Nephron progenitor cell (in vitro differentiated cells): ENCODE measurements around the gene RECK.

Experiments
- DNase-seq: peaks from one replicate; pipeline ENCODE4 v3.0.0; 2021
- H3K27ac Mint-ChIP-seq: 2 replicates; pipeline ENCODE4 v1.8.0; 2021; ENCODE audit warnings: mild to moderate bottlenecking, moderate library complexity, mixed read lengths
- H3K27me3 Mint-ChIP-seq: 2 replicates; pipeline ENCODE4 v1.8.0; 2021; ENCODE audit warnings: mild to moderate bottlenecking, low read depth, mixed read lengths; ENCODE audit not compliant: poor library complexity
- H3K36me3 Mint-ChIP-seq: 2 replicates; pipeline ENCODE4 v1.8.0; 2021; ENCODE audit warnings: low read depth, mixed read lengths
- H3K4me1 Mint-ChIP-seq: 2 replicates; pipeline ENCODE4 v1.8.0; 2021; ENCODE audit warnings: mixed read lengths
- H3K4me3 Mint-ChIP-seq: 2 replicates; pipeline ENCODE4 v1.8.0; 2021; ENCODE audit warnings: mild to moderate bottlenecking, moderate library complexity, mixed read lengths
- H3K9me3 Mint-ChIP-seq: 2 replicates; pipeline ENCODE4 v1.8.0; 2021; ENCODE audit warnings: mild to moderate bottlenecking, moderate library complexity, mixed read lengths
- TF ChIP-seq, protein P1 (sequence below): fragments of 200-600 bp; sonication (generic); IDR thresholded peaks from 2 replicates; pipeline ENCODE4 v1.5.0; 2021; ENCODE audit warnings: antibody characterized with exemption

RECK gene

GRCh38 chr9:36007852-36008251, 28.9 kb upstream of the RECK start:
- no peaks in the 10 kb centered on the region for H3K4me1 Mint-ChIP-seq
- TF ChIP-seq, protein P1, sequence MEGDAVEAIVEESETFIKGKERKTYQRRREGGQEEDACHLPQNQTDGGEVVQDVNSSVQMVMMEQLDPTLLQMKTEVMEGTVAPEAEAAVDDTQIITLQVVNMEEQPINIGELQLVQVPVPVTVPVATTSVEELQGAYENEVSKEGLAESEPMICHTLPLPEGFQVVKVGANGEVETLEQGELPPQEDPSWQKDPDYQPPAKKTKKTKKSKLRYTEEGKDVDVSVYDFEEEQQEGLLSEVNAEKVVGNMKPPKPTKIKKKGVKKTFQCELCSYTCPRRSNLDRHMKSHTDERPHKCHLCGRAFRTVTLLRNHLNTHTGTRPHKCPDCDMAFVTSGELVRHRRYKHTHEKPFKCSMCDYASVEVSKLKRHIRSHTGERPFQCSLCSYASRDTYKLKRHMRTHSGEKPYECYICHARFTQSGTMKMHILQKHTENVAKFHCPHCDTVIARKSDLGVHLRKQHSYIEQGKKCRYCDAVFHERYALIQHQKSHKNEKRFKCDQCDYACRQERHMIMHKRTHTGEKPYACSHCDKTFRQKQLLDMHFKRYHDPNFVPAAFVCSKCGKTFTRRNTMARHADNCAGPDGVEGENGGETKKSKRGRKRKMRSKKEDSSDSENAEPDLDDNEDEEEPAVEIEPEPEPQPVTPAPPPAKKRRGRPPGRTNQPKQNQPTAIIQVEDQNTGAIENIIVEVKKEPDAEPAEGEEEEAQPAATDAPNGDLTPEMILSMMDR, result no peak
- peaks cover 16% of the 10 kb centered on the region for H3K9me3 Mint-ChIP-seq
- no peaks in the 10 kb centered on the region for H3K36me3 Mint-ChIP-seq
- DNase-seq, result no peak
- no peak overlapping the region for H3K4me3 Mint-ChIP-seq
- H3K27me3 Mint-ChIP-seq, result peaks cover 84% of the 10 kb centered on the region
- no peak overlapping the region for H3K27ac Mint-ChIP-seq

- Mint-ChIP-seq H3K9me3 (peaks cover 16% of the 10 kb centered on the region), H3K36me3 (no peaks in the 10 kb centered on the region), H3K27me3 (peaks cover 85% of the 10 kb centered on the region), H3K4me3 (no peak overlapping the region), H3K4me1 (no peaks in the 10 kb centered on the region), H3K27ac (no peak overlapping the region)
- TF ChIP-seq, protein P1, result peak; percentile 99
- DNase-seq, result peak; percentile 63
Measured at GRCh38 chr9:36008774-36009300, 27.9 kb upstream of the RECK start.

- peaks cover 5% of the 10 kb centered on the region for H3K9me3 Mint-ChIP-seq
- TF ChIP-seq, protein P1, result no peak
- H3K4me3 Mint-ChIP-seq, result no peak overlapping the region
- no peak for DNase-seq
- H3K4me1 Mint-ChIP-seq, result no peaks in the 10 kb centered on the region
- H3K27me3 Mint-ChIP-seq, result peaks cover 73% of the 10 kb centered on the region
- H3K36me3 Mint-ChIP-seq, result no peaks in the 10 kb centered on the region
- H3K27ac Mint-ChIP-seq, result no peak overlapping the region
Measured at GRCh38 chr9:36011379-36011778, 25.3 kb upstream of the RECK start.

GRCh38 chr9:36017278-36017677, 19.4 kb upstream of the RECK start:
- no peak overlapping the region for H3K27ac Mint-ChIP-seq
- no peak overlapping the region for H3K4me3 Mint-ChIP-seq
- H3K4me1 Mint-ChIP-seq, result no peaks in the 10 kb centered on the region
- TF ChIP-seq, protein P1, result no peak
- DNase-seq, result no peak
- H3K27me3 Mint-ChIP-seq, result peaks cover 36% of the 10 kb centered on the region
- H3K9me3 Mint-ChIP-seq, result no peaks in the 10 kb centered on the region
- H3K36me3 Mint-ChIP-seq, result no peaks in the 10 kb centered on the region

DNA sequence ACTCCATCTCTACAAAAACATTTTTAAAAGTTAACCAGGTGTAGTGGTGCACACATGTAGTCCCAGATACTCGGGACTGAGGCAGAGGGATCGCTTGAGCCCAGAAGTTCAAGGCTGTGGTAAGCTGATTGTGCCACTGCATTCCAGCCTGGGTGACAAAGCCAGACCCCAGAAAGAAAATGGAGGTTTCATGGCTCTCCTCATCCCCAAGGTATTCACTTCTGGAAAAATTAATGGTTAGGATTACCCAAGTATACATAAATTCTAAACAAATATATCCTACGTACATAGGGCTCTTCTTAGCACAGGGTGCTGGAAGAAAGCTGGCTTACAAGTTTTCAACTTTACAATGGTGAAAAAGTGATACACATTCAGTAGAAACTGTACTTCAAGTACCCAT, 18.6 kb upstream of the RECK start:
- TF ChIP-seq, protein P1, result no peak
- Mint-ChIP-seq H3K4me1 (no peaks in the 10 kb centered on the region), H3K27ac (no peak overlapping the region), H3K27me3 (peaks cover 34% of the 10 kb centered on the region), H3K4me3 (no peak overlapping the region), H3K9me3 (no peaks in the 10 kb centered on the region), H3K36me3 (no peaks in the 10 kb centered on the region)
- no peak for DNase-seq

DNA sequence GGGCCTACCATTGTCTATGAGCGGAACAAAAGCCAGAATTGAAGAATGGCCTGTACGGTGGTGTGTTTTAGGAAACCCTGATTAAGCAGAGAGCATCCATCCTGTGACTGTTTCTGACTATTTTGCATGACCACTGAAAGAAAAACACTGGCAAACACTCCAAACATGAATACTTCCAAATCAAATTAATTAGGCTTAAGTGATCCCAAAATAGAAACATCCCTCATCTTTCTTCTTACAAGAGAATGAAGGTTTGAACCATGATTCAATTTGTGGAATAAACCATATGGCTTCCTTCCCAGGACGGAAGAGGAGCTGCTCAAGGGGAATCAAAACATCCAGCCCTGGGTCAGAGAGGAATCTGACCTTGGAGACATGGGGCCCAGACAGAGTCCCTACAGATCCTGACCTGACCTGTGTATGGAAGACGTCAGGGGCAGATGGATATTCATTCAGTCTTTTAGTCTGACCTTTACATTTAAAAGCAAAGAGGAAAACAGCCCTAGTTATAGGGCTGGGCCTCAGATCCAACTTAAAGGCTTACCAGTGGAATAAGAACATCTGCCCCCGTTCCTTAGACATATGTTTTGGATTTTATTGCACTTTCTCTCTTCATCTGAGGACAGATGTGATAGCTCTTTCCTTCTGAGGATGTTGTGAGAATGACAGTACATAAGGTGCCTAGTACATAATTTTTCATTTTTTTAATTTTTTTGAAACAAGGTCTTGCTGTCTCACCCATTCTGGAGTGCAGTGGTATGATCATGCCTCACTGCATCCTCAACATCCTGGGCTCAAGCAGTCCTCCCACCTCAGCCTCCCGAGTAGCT, 17.6 kb upstream of the RECK start:
- H3K27ac Mint-ChIP-seq, result no peak overlapping the region
- no peaks in the 10 kb centered on the region for H3K9me3 Mint-ChIP-seq
- no peaks in the 10 kb centered on the region for H3K36me3 Mint-ChIP-seq
- H3K4me3 Mint-ChIP-seq, result no peak overlapping the region
- TF ChIP-seq, protein P1, result no peak
- no peak for DNase-seq
- peaks cover 25% of the 10 kb centered on the region for H3K27me3 Mint-ChIP-seq
- H3K4me1 Mint-ChIP-seq, result no peaks in the 10 kb centered on the region
